ENCODE data around the gene GAD2.

Gene GAD2

DNA sequence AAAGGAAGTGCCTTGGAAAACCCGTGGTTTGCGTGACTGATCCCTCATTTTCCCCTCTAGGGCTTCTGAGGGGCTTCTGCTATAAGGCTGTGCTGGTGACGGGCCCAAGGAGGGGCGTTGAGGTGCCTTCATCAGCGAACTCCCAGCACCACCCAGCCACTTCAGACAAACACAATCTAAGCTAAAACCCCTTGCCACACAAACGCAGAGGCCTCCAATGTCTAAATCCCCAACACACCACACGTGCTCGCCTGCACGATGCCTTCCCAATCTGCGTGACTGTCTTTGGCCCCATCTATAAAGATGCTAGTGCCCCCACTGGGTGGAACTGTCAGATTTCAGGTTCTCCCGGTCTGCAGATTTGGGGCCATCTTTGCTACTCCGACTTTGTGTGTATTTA, 4.1 kb upstream of the GAD2 start:
- no peaks in the 10 kb centered on the region for H3K9me3 ChIP-seq (ENCODE audit: control insufficient read depth, insufficient read depth, low read depth, low read length)
- H3K27me3 ChIP-seq (ENCODE audit: control insufficient read depth, insufficient read depth, low read length): peaks cover 95% of the 10 kb centered on the region
- H3K27ac ChIP-seq (ENCODE audit: low read depth, low read length): no peak overlapping the region
- no peaks in the 10 kb centered on the region for H3K36me3 ChIP-seq (ENCODE audit: control insufficient read depth, insufficient read depth, low read length)
- H3K9ac ChIP-seq (ENCODE audit: low read length): no peak overlapping the region
- peaks cover 39% of the 10 kb centered on the region for H3K4me1 ChIP-seq (ENCODE audit: control insufficient read depth, insufficient read depth, low read length)
- H3K4me3 ChIP-seq (ENCODE audit: low read depth, low read length): no peak overlapping the region

DNA sequence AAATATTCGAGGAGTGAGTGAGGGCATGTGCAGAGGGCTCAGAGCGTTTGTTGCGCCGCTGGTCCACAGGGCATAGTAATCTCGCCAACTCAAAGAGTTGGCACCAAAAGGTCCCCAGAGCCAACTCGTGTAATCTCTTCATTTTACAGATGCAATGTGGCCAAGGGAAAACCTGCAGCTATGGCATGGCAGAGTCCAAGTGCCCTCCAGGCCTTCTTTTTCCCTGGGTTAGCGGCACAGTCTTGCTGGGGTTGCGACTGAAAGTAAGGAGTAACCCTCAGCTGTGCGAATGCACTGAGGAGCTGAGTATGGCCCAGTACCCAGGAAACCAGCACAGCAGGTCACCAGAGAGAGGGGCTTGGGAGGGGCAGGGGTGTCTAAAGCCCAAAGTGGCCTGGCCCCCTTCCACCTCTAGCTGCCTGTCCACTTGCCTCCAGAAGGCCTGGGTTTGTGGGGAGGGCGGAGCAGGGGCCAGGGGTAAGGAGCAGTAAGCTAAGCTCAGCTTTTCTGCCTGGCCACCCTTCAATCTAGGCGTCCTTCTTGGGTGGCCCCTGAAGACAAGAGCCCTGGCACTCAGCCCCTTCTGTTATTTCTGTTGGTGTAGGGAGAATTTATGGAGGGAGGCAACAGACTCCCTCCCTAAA, 3.3 kb upstream of the GAD2 start:
- Histone ChIP-seq H3K9me3 (ENCODE audit: control insufficient read depth, insufficient read depth, low read depth, low read length) (no peaks in the 10 kb centered on the region), H3K36me3 (ENCODE audit: control insufficient read depth, insufficient read depth, low read length) (no peaks in the 10 kb centered on the region), H3K4me1 (ENCODE audit: control insufficient read depth, insufficient read depth, low read length) (peaks cover 41% of the 10 kb centered on the region), H3K27ac (ENCODE audit: low read depth, low read length) (peak overlapping the region; percentile 64; the same call in 1 of the 2 replicates), H3K9ac (ENCODE audit: low read length) (peak overlapping the region; percentile 52), H3K4me3 (ENCODE audit: low read depth, low read length) (peak overlapping the region; percentile 45), H3K27me3 (ENCODE audit: control insufficient read depth, insufficient read depth, low read length) (peaks cover 99% of the 10 kb centered on the region)

DNA sequence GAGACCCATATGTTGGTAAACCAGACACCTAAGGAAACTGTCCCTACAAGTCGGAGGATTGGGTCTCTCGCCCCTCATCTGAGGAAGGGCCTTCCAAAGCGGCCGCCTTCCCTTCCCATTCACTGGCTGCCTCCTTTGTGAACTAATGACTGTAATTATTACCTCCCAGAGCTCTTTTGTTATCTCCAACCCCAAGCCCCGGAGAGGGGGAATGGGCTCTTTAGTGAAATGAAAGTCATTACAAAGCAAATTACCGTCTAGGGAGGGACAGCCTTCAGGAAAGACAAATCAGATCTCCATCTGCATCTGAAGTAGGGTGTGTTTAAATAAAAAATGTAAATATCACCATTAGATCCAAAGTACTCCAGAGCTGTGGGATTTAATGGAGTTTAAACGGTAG, 2.6 kb upstream of the GAD2 start:
- H3K27me3 ChIP-seq (ENCODE audit: control insufficient read depth, insufficient read depth, low read length): peaks cover 99% of the 10 kb centered on the region

DNA sequence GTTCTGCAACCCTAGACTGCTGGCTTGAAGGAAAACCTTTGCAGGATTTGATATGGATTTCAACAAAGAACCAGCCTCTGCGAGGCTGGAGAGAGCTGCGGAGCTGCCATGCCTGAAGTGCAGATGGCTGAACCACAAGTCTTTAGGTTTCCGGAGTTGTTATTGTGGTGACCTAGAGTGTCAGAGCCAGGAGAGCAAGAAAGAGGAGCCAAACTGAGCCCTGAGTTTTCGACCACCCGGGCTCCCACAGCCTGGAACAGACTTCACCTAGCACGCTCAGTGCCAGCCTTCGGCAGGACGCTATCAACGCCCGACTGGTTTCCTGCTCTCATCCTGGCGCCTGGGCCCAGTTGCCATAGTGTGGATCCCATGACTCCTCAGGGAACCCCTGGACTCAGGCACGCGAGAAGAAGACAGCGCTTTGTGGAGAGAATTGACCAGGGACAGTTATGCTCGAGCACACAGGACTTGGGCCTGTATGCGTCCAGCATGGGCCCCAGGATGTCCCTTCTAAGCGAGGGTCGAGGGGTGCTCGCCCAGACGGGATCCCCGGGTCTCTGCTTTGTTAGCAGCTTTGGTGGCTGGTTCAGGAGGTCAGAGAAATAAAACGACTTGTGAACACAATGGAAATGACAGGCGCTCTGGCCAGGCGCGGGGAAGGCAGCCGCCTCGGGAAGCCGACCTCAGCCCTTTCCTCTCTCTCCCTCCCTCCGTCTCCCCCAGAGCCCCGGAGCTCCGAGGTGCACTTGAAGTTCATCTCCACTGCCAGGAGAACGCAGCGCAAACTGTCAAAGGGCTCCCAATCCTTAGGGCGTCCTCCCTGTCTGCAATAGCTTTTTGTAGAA, 1.8 kb upstream of the GAD2 start:
- Histone ChIP-seq H3K4me3 (ENCODE audit: low read depth, low read length) (peak overlapping the region; percentile 58), H3K4me1 (ENCODE audit: control insufficient read depth, insufficient read depth, low read length) (peaks cover 45% of the 10 kb centered on the region), H3K36me3 (ENCODE audit: control insufficient read depth, insufficient read depth, low read length) (no peaks in the 10 kb centered on the region), H3K27ac (ENCODE audit: low read depth, low read length) (peak overlapping the region; percentile 48; the same call in 1 of the 2 replicates), H3K9ac (ENCODE audit: low read length) (peak overlapping the region; percentile 60), H3K27me3 (ENCODE audit: control insufficient read depth, insufficient read depth, low read length) (peaks cover 99% of the 10 kb centered on the region), H3K9me3 (ENCODE audit: control insufficient read depth, insufficient read depth, low read depth, low read length) (no peaks in the 10 kb centered on the region)

More for the DNA sequence above, 2.6 kb upstream of the GAD2 start:
- Histone ChIP-seq H3K27ac (ENCODE audit: low read depth, low read length) (peak overlapping the region; percentile 64; the same call in 1 of the 2 replicates), H3K4me3 (ENCODE audit: low read depth, low read length) (peak overlapping the region; percentile 58), H3K9me3 (ENCODE audit: control insufficient read depth, insufficient read depth, low read depth, low read length) (no peaks in the 10 kb centered on the region), H3K36me3 (ENCODE audit: control insufficient read depth, insufficient read depth, low read length) (no peaks in the 10 kb centered on the region), H3K9ac (ENCODE audit: low read length) (peak overlapping the region; percentile 52), H3K4me1 (ENCODE audit: control insufficient read depth, insufficient read depth, low read length) (peaks cover 45% of the 10 kb centered on the region)

DNA sequence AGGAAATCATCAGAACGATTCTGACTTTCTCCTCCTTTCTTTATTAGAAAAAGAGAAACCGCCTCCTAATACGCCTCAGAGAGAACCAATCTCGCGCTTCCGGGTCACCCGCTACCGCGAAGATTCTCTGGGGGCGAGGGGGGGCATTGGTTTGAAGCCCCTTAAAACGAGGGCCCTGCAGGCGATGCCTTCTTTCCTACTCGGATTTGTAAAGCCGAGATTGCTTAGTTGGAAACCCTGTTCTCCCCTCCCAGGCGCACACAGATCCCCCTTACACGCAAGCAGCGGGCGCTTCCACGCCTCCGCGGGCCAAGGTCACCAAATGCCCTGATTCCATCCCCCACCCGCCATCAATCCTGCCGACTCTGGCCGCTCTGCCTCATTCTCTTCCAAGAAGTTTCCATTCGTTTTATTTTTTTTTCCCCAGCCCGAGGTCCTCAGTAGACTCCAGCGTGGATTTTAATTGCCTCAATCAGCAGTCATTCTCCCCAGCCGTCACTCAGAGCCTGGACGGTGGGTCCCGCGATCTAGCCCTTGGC, 1.1 kb upstream of the GAD2 start:
- peak overlapping the region; percentile 60 for H3K9ac ChIP-seq (ENCODE audit: low read length)
- H3K9me3 ChIP-seq (ENCODE audit: control insufficient read depth, insufficient read depth, low read depth, low read length): no peaks in the 10 kb centered on the region
- no peak overlapping the region for H3K27ac ChIP-seq (ENCODE audit: low read depth, low read length)
- H3K4me1 ChIP-seq (ENCODE audit: control insufficient read depth, insufficient read depth, low read length): peaks cover 45% of the 10 kb centered on the region
- H3K4me3 ChIP-seq (ENCODE audit: low read depth, low read length): peak overlapping the region; percentile 58
- H3K27me3 ChIP-seq (ENCODE audit: control insufficient read depth, insufficient read depth, low read length): peaks cover 100% of the 10 kb centered on the region
- H3K36me3 ChIP-seq (ENCODE audit: control insufficient read depth, insufficient read depth, low read length): no peaks in the 10 kb centered on the region

DNA sequence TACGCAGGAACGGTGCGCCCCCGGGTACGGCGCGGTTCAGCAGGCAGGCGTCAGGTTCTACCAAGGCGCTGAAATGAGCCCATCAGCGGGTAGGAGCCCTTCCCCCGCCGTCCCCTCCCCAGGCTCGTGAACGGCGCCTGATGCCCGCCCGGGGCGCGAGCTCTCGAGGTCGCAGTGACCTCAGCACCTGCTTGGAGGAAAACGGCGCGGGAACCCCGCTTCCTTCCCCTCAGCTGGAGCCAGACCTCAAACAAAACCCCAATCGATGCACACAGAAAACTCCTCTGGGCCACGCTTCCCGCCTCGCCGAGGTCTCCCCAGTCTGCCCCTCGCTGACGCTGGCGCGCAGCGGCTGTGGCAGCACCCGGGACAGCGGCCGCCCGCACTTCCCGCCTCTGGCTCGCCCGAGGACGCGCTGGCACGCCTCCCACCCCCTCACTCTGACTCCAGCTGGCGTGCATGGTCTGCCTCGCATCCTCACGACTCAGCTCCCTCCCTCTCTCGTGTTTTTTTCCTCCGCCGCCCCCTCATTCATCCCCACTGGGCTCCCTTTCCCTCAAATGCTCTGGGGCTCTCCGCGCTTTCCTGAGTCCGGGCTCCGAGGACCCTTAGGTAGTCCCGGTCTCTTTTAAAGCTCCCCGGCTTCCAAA, 514 bp upstream of the GAD2 start:
- peaks cover 45% of the 10 kb centered on the region for H3K4me1 ChIP-seq (ENCODE audit: control insufficient read depth, insufficient read depth, low read length)
- no peaks in the 10 kb centered on the region for H3K36me3 ChIP-seq (ENCODE audit: control insufficient read depth, insufficient read depth, low read length)
- peak overlapping the region; percentile 60 for H3K9ac ChIP-seq (ENCODE audit: low read length)
- H3K27ac ChIP-seq (ENCODE audit: low read depth, low read length): no peak overlapping the region
- no peaks in the 10 kb centered on the region for H3K9me3 ChIP-seq (ENCODE audit: control insufficient read depth, insufficient read depth, low read depth, low read length)
- peak overlapping the region; percentile 58 for H3K4me3 ChIP-seq (ENCODE audit: low read depth, low read length)
- H3K27me3 ChIP-seq (ENCODE audit: control insufficient read depth, insufficient read depth, low read length): peaks cover 100% of the 10 kb centered on the region

DNA sequence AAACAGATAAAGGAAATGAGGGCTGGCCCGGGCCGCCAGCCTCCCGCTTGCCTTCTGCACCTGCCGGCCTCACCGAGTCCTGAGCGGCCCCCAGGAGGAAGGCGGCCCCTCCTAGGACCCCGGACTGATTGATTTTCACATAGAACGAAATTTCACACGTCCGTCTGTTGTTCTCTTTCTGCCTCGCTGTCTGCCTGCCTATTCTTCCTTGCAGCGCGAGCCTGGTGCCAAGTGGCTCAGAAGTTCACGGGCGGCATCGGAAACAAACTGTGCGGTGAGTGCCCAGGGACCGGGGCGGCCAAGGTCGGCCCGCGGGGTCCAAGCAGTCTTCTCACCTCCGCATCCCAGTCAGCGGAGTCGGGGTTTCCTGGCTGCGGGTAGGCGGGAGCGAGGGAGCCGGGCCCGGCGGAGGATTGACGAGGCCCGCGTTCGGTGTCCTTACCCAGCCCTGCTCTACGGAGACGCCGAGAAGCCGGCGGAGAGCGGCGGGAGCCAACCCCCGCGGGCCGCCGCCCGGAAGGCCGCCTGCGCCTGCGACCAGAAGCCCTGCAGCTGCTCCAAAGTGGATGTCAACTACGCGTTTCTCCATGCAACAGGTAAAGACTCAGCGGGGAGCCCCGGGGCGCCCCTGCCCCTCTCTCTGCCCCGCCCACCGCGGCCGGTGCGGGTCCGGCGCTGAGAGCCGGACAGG, 967 bp downstream of the GAD2 start:
- H3K27ac ChIP-seq (ENCODE audit: low read depth, low read length): no peak overlapping the region
- H3K36me3 ChIP-seq (ENCODE audit: control insufficient read depth, insufficient read depth, low read length): no peaks in the 10 kb centered on the region
- no peaks in the 10 kb centered on the region for H3K9me3 ChIP-seq (ENCODE audit: control insufficient read depth, insufficient read depth, low read depth, low read length)
- H3K4me1 ChIP-seq (ENCODE audit: control insufficient read depth, insufficient read depth, low read length): peaks cover 54% of the 10 kb centered on the region
- H3K27me3 ChIP-seq (ENCODE audit: control insufficient read depth, insufficient read depth, low read length): peaks cover 100% of the 10 kb centered on the region
- peak overlapping the region; percentile 58 for H3K4me3 ChIP-seq (ENCODE audit: low read depth, low read length)
- peak overlapping the region; percentile 26 for H3K9ac ChIP-seq (ENCODE audit: low read length)

DNA sequence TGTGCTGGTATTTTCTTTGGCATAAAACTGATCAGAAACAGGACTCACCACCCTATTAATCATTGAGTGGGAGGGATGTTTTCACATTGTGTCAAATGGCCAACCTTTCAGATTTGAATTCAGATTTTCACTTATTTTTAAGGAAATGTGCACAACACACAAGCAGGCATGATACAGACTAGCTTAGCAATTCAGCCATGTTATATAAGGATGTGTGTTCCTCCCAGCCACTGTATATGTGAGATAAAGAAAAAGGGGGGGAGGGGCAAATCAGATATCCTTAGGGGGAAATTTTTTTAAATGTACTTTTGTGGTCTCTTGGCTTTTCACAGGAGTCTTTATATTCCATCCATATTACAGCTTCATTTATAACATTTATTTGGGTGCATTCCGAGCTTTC, 3.1 kb downstream of the GAD2 start:
- H3K36me3 ChIP-seq (ENCODE audit: control insufficient read depth, insufficient read depth, low read length): no peaks in the 10 kb centered on the region
- no peak overlapping the region for H3K4me3 ChIP-seq (ENCODE audit: low read depth, low read length)
- peaks cover 36% of the 10 kb centered on the region for H3K4me1 ChIP-seq (ENCODE audit: control insufficient read depth, insufficient read depth, low read length)
- peaks cover 89% of the 10 kb centered on the region for H3K27me3 ChIP-seq (ENCODE audit: control insufficient read depth, insufficient read depth, low read length)
- H3K9ac ChIP-seq (ENCODE audit: low read length): no peak overlapping the region
- H3K9me3 ChIP-seq (ENCODE audit: control insufficient read depth, insufficient read depth, low read depth, low read length): no peaks in the 10 kb centered on the region
- H3K27ac ChIP-seq (ENCODE audit: low read depth, low read length): no peak overlapping the region

DNA sequence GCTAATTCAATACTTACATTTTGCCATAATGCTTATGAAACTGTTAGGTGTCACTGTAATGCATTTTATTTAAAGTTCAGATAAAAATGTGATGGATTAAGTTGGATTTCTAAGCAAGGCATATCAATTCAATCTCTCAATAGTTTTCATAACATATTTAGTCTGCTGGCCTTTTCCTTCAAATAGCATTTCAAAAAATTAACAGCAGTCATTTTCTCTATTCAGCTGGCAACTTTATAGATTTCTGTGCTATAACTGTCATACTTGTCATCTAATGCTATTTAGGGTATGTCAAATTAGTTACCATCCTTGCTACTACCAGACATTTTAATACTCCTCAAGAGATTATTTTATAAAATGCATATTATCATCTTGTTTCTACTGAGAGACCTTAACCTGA, 4.3 kb downstream of the GAD2 start:
- Histone ChIP-seq H3K27me3 (ENCODE audit: control insufficient read depth, insufficient read depth, low read length) (peaks cover 81% of the 10 kb centered on the region), H3K4me1 (ENCODE audit: control insufficient read depth, insufficient read depth, low read length) (peaks cover 28% of the 10 kb centered on the region), H3K27ac (ENCODE audit: low read depth, low read length) (no peak overlapping the region), H3K9ac (ENCODE audit: low read length) (no peak overlapping the region), H3K36me3 (ENCODE audit: control insufficient read depth, insufficient read depth, low read length) (no peaks in the 10 kb centered on the region), H3K4me3 (ENCODE audit: low read depth, low read length) (no peak overlapping the region), H3K9me3 (ENCODE audit: control insufficient read depth, insufficient read depth, low read depth, low read length) (no peaks in the 10 kb centered on the region)

DNA sequence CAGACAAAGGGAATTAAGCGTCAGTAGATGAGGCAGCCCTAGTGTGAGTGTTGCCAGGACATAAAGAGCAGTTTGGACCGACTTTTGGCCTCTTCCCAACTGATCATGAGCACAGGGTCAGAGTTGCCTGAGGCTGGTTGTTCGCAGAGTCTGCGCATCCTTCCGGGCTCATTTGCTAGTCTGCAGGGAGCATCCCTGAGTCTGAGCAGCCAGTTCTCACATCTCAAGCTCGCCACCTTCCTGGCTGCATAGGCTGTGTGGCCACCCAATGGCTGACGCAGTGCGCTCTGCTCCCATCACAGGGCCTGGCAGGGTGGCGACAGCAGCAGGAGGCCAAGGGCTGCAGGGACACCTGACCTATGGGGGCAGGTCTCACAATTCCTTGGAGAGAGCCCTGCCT, 5.0 kb downstream of the GAD2 start:
- Histone ChIP-seq H3K27me3 (ENCODE audit: control insufficient read depth, insufficient read depth, low read length) (peaks cover 75% of the 10 kb centered on the region), H3K27ac (ENCODE audit: low read depth, low read length) (no peak overlapping the region), H3K36me3 (ENCODE audit: control insufficient read depth, insufficient read depth, low read length) (no peaks in the 10 kb centered on the region), H3K9ac (ENCODE audit: low read length) (no peak overlapping the region), H3K4me3 (ENCODE audit: low read depth, low read length) (no peak overlapping the region), H3K9me3 (ENCODE audit: control insufficient read depth, insufficient read depth, low read depth, low read length) (no peaks in the 10 kb centered on the region), H3K4me1 (ENCODE audit: control insufficient read depth, insufficient read depth, low read length) (peaks cover 27% of the 10 kb centered on the region)

All from HUES6 (cell line).